GM04503 (cell line): ENCODE measurements around the gene IL17C.

Experiments used
- DNase-seq: peaks from one replicate; pipeline ENCODE4 v3.0.0-alpha.2; 2012; ENCODE audit warnings: low read depth

The IL17C gene

GRCh38 chr16:88627531-88628411 is 10.6 kb upstream of the IL17C start:
- DNase-seq: no peak

GRCh38 chr16:88628512-88628974 is 9.8 kb upstream of the IL17C start:
- no peak for DNase-seq

- DNase-seq: no peak
These were observed 8.5 kb upstream of the IL17C start for GRCh38 chr16:88629835-88630234.

GRCh38 chr16:88630433-88630832 is 7.9 kb upstream of the IL17C start:
- no peak for DNase-seq

GRCh38 chr16:88630941-88631340 is 7.4 kb upstream of the IL17C start:
- no peak for DNase-seq

- DNase-seq: no peak
These were observed 7.0 kb upstream of the IL17C start for GRCh38 chr16:88631384-88631783.

- no peak for DNase-seq
These were observed 6.3 kb upstream of the IL17C start for GRCh38 chr16:88631920-88632586.

GRCh38 chr16:88632587-88632930 is 5.8 kb upstream of the IL17C start:
- no peak for DNase-seq

- DNase-seq: no peak
These were observed 4.7 kb upstream of the IL17C start for GRCh38 chr16:88633684-88634140.

- no peak for DNase-seq
These were observed 4.0 kb upstream of the IL17C start for GRCh38 chr16:88634141-88634993.

GRCh38 chr16:88634994-88635670 is 3.2 kb upstream of the IL17C start:
- DNase-seq: no peak

GRCh38 chr16:88635671-88636319 is 2.6 kb upstream of the IL17C start:
- no peak for DNase-seq

GRCh38 chr16:88636488-88637265 is 1.7 kb upstream of the IL17C start:
- DNase-seq: no peak

- no peak for DNase-seq
These were observed 1.1 kb downstream of the IL17C start for GRCh38 chr16:88639231-88640038.

- DNase-seq: no peak
These were observed 1.7 kb downstream of the IL17C start for GRCh38 chr16:88640039-88640495.

GRCh38 chr16:88640498-88641247 is 2.3 kb downstream of the IL17C start:
- DNase-seq: no peak

- DNase-seq: no peak
These were observed 4.7 kb downstream of the IL17C start for GRCh38 chr16:88642881-88643643.

- DNase-seq: no peak
These were observed 5.2 kb downstream of the IL17C start for GRCh38 chr16:88643644-88643932.
